Measurements from ENCODE around the gene ZNF527. TPM values are rescaled to one million over a fixed set of nuclear protein-coding genes. Genes with fewer than 3 reads are reported as not detected.
"Not testable (repeated sequence)": the region's sequence is repeated elsewhere in the genome, so short reads cannot be mapped to it uniquely, and the experiment has no call there.

ZNF527 gene
- total RNA-seq, 1 experiment from 2014 or later, result 8.9 TPM

- ATAC-seq (no peak), DNase-seq (ENCODE audit: low read depth, low spot score) (no peak)
- Histone ChIP-seq H3K27me3 (ENCODE audit: control insufficient read depth, insufficient read depth, low read length) (no peaks in the 10 kb centered on the region), H3K27ac (ENCODE audit: low read length) (no peak overlapping the region), H3K36me3 (ENCODE audit: control insufficient read depth, insufficient read depth, low read length) (no peaks in the 10 kb centered on the region), H3K4me1 (ENCODE audit: control insufficient read depth, insufficient read depth, low read length) (no peaks in the 10 kb centered on the region), H3K9me3 (ENCODE audit: control insufficient read depth, insufficient read depth, low read depth, low read length) (peaks cover 33% of the 10 kb centered on the region; the same call in 1 of the 2 replicates), H3K4me3 (ENCODE audit: low read depth in 2 of 2, low read length in 2 of 2) (no peak overlapping the region)
- in situ Hi-C loops (cut with HindIII; ENCODE audit: low pct_unique_long_range_greater_than_20kb, low sequenced_read_pairs) (no loop called here), intact Hi-C loops (cut with micrococcal nuclease; ENCODE audit: unreplicated experiment) (no loop called here)
- no TSS peak for BruUV-seq (replicated peaks)
- ChIA-PET CTCF (no interaction called here), POLR2A (no interaction called here)
- TF ChIP-seq REST (IDR thresholded peaks at IDR 0.05; ENCODE audit: insufficient read depth in 1 of 2, low read depth in 2 of 2, low read length in 1 of 2), result no peak
- no peak for TF ChIP-seq CTCF (IDR thresholded peaks at IDR 0.05)
- TF ChIP-seq TCF7L2 (IDR thresholded peaks at IDR 0.05; ENCODE audit: low read depth, low read length), result no peak
- no peak for TF ChIP-seq POLR2AphosphoS5 (IDR thresholded peaks at IDR 0.05; ENCODE audit: low read depth, low read length)
- TF ChIP-seq SIN3A (IDR thresholded peaks at IDR 0.05; ENCODE audit: borderline replicate concordance, insufficient read depth, low read depth, low read length), result no peak
Observed at GRCh38 chr19:37401078-37401477, 30.2 kb downstream of the ZNF527 start.

- Histone ChIP-seq H3K9me3 (ENCODE audit: control insufficient read depth, insufficient read depth, low read depth, low read length) (peaks cover 43% of the 10 kb centered on the region; the same call in 1 of the 2 replicates), H3K36me3 (ENCODE audit: control insufficient read depth, insufficient read depth, low read length) (no peaks in the 10 kb centered on the region), H3K27ac (ENCODE audit: low read length) (no peak overlapping the region), H3K27me3 (ENCODE audit: control insufficient read depth, insufficient read depth, low read length) (no peaks in the 10 kb centered on the region), H3K4me1 (ENCODE audit: control insufficient read depth, insufficient read depth, low read length) (no peaks in the 10 kb centered on the region), H3K4me3 (ENCODE audit: low read depth in 2 of 2, low read length in 2 of 2) (no peak overlapping the region)
- ChIA-PET POLR2A (no interaction called here), CTCF (no interaction called here)
- in situ Hi-C loops (cut with HindIII; ENCODE audit: low pct_unique_long_range_greater_than_20kb, low sequenced_read_pairs), result no loop called here
- intact Hi-C loops (cut with micrococcal nuclease; ENCODE audit: unreplicated experiment), result no loop called here
- TF ChIP-seq REST (IDR thresholded peaks at IDR 0.05; ENCODE audit: insufficient read depth in 1 of 2, low read depth in 2 of 2, low read length in 1 of 2) (no peak), TCF7L2 (IDR thresholded peaks at IDR 0.05; ENCODE audit: low read depth, low read length) (no peak), CTCF (IDR thresholded peaks at IDR 0.05) (no peak), POLR2AphosphoS5 (IDR thresholded peaks at IDR 0.05; ENCODE audit: low read depth, low read length) (no peak), SIN3A (IDR thresholded peaks at IDR 0.05; ENCODE audit: borderline replicate concordance, insufficient read depth, low read depth, low read length) (no peak)
- DNase-seq (ENCODE audit: low read depth, low spot score), result no peak
- ATAC-seq, result no peak
- no TSS peak for BruUV-seq (replicated peaks)
Observed at GRCh38 chr19:37403403-37403802, 32.5 kb downstream of the ZNF527 start.

GRCh38 chr19:37406140-37406846, 35.4 kb downstream of the ZNF527 start:
- ATAC-seq; H3K27me3 ChIP-seq (ENCODE audit: control insufficient read depth, insufficient read depth, low read length); H3K27ac ChIP-seq (ENCODE audit: low read length); BruUV-seq (replicated peaks); H3K4me3 ChIP-seq (ENCODE audit: low read depth in 2 of 2, low read length in 2 of 2); CTCF ChIA-PET; H3K36me3 ChIP-seq (ENCODE audit: control insufficient read depth, insufficient read depth, low read length); in situ Hi-C loops (cut with HindIII; ENCODE audit: low pct_unique_long_range_greater_than_20kb, low sequenced_read_pairs); intact Hi-C loops (cut with micrococcal nuclease; ENCODE audit: unreplicated experiment); POLR2A ChIA-PET; DNase-seq (ENCODE audit: low read depth, low spot score); H3K4me1 ChIP-seq (ENCODE audit: control insufficient read depth, insufficient read depth, low read length): not testable (repeated sequence)
- peaks cover 58% of the 10 kb centered on the region for H3K9me3 ChIP-seq (ENCODE audit: control insufficient read depth, insufficient read depth, low read depth, low read length)

Data from Panc1 (cell line).